Ishikawa (cell line): ENCODE measurements around the gene ZCCHC8.

ENCODE experiments used
- EGR1 ChIP-seq: IDR thresholded peaks from 2 replicates; pipeline ENCODE4 v1.6.1; 2012
- FOXM1 ChIP-seq: IDR thresholded peaks from 2 replicates; pipeline ENCODE4 v1.6.1; 2012; ENCODE audit warnings: low read depth, borderline replicate concordance
- NFIC ChIP-seq: IDR thresholded peaks from 2 replicates; pipeline ENCODE4 v1.6.1; 2012
- TAF1 ChIP-seq: IDR thresholded peaks from 2 replicates; pipeline ENCODE4 v1.6.1; 2012; ENCODE audit warnings: low read depth, mild to moderate bottlenecking

- no peak for TF ChIP-seq TAF1
- no peak for TF ChIP-seq NFIC
- TF ChIP-seq EGR1, result no peak
- TF ChIP-seq FOXM1, result no peak
These were observed 12.9 kb upstream of the ZCCHC8 start for GRCh38 chr12:122513660-122514059.
